EH (cell line): ENCODE data around the gene B3GALT5.
A peak's percentile ranks its signal among the peaks of the same experiment; 100 is the strongest.

Experiments used
- DNase-seq: peaks from one replicate; pipeline ENCODE4 v3.0.0-alpha.2; 2015; ENCODE audit warnings: low read depth

The B3GALT5 gene

DNA sequence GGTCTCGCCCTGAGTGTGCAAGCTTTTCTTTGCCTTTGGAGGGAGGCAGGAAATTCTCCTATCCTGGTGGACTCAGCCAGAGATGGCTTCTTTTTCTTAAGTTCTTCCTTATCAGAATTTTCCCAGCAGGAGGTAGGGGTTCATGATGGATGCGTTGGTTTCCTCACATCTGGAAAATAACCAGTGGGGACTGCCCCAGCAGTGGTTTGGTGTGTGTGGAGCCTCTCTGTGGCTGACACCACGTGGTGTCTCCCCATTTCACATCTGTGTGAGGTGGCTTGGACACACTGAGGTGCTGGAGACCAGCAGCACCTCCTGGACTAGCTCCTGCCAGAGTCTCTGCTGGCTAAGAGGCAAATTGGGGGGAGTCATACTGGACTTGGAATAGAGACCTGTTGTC is 32.6 kb downstream of the B3GALT5 start:
- DNase-seq: no peak

DNA sequence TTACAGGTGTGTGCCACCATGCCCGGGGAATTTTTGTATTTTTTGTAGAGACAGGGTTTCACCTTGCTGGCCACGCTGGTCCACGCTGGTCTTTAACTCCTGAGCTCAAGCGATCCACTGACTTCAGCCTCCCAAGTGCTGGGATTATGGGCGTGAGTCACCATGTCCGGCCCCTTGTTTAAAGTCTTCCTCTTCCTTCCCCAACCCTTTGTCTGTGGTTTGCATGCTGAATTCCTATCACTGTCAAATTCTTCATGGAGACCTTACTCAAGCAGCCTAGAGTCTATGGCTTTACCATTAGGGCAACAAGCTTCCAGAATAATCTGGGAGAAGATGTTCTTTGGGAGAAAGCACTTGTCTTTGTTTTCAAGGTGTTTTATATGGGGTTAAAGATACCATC is 34.7 kb downstream of the B3GALT5 start:
- DNase-seq: peak; percentile 87

DNA sequence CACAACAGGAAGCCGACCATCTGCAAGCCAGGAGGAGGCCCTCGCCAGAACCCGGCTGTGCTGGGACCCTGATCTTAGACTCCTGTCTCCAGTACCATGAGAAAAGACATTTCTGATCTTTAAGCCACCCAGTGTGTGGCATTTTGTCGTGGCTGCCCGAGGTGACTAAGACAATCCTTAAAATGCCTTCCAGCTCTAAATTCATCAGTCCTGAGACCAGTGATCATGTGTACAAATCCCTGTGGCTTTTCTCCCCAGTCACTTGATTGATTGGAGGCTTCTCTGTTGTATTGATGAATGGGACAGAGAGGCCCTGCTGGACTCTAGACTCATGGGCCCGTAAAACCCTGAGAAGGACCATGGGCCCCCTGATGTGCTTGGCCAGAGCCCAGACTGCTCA is 36.1 kb downstream of the B3GALT5 start:
- DNase-seq: no peak

DNA sequence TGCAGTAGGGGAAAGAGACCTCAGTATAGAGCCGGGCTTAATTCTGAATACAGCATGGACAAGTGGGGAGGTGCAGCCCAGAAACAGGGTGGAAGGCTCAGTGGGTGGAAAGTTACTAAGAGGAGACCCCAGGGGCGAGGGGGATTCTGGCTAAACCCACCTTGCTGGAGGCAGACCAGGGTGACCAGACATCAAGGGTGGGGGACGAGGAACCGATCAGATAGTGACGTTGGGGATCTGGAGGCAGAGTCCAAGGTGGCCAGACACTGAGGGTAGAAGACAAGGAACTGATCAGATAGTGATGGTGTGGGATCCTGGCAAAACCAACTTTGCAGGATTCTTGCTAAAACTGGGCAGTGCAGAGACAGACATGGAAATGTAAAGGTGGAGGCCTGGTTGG is 36.8 kb downstream of the B3GALT5 start:
- no peak for DNase-seq

DNA sequence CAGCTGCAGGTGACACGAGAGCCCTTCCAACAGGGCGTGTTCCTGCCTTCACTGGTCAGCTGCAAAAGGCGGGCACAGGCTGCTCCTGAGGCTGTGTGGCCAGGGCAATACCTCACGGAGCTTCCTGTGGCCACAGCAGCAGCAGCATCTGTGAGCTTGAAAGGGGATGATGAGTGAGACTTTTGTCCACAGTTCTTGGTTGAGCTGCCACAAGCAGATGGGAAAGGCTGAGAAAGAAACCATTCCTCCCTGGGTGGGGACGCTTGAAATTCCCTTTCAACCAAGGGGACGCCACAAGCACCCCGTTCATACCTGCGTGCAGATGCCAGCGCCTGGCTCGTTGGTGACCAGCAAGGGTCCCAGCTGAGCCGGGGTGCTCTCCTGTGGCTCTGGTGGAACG is 37.6 kb downstream of the B3GALT5 start:
- DNase-seq: no peak

DNA sequence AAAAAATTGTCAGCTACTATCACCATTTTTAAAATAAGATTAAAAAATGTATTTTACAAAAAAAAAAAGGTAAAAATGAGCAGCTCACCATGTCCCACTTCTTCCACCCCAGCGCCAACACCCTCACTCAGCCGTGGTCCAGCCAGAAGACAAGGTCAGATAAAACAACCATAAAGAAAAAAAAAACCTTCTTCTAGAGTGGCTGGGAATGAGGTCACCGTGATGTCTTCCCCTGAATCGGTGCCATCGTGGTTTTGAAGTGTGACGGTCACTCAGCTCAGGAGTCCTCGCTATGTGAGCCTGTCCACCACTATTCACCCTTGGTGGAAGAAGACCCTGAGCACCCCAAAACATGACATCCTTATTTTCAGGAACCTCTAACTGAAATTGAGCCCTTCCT is 38.1 kb downstream of the B3GALT5 start:
- no peak for DNase-seq

DNA sequence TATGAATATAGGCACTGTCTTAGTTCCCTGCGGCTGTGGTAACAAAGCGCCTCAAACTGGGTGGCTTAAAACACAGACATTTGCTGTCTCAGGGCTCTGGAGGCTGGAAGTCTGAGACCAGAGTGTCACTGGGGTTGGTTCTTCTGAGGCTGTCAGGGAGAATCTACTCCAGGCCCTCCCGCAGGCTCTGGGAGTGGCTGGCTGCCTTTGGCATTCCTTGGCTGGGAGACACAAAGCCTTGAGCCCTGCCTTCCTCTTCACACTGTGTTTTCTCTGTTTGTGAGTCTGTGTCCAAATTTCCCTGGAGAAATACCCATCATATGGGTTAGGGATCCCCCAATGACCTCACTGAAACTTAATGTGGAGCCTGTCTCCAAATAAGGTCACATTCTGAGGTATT is 38.5 kb downstream of the B3GALT5 start:
- DNase-seq: peak; percentile 41

DNA sequence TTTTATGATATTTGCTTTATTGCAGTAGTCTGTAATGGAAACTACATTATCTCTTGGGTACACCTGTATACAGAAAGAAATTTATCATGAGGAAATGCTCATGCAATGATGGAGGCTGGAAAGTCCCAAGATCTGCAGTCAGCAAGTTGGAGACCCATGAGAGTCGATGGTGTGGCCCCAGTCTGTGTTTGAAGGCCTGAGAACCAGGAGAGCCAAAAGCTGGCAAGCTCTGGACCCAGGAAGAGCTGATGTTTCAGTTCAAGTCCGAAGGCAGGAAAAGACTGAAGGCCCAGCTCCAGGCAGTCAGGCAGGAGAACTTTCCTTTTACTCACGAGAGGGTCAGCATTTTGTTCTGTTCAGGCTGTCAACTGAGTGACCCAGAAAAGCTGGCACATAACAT is 42.2 kb downstream of the B3GALT5 start:
- DNase-seq: no peak

DNA sequence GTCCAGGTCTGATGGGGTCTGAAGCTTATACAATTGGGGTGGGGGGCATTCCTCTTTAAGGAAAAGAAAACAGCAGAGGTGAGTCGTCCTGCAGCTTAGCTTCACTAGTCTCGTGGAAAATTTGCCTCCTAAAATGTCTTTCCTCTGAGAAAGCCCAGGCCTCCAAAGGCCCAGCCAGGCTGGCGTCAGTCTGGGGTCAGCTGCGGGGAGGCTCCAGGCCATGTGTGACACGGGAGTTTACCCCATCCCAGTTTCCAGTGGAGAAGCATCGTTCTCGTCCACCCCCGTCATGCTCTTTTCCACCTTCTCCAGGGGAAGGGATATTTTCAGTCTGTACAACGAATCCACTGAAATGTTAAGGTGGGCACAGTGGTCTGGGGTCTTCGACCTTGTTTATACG is 42.8 kb downstream of the B3GALT5 start:
- no peak for DNase-seq

DNA sequence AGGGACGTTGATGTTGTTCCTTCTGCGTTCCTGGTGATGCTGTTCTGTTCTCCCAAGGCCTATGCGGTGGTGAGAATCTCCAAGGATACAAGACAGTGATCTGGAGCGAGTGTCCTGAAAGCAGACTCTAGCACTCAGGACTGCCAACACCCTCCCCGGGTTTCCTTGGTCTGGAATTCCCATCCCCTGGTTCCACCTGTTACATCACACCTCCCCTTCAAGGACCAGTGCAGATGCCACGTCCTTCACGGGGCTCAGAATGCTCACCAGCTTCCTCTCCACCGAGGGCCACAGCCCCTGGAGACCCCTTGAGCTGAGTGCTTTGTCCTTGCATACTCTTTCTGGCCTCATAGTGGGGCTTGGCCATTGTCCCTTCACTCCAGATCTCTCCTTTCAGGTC is 43.5 kb downstream of the B3GALT5 start:
- DNase-seq: no peak

DNA sequence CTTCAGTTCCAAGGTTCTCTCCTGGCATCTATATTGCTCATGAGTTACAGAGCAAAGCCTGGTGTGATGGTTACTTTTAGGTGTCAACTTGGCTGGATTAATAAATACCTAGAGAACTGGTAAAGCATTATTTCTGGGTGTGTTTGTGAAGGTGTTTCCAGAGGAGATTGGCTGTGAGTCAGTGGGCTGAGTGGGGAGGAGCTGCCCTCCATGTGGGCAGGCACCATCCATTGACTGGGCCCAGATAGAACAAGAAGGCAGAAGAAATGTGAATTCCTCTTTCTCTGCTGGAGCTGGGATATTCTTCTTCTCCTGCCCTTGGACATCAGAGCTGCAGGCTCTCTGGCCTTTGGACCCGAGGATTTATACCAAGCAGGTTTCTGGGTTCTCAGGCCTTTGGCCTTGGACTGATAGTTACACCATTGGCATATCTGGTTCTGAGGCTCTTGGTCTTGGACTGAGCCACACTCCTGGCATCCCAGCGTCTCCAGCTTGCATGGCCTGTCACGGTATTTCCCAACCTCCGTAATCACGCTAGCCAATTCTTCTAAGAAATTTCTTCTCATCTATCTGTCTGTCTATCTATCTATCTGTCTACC is 44.5 kb downstream of the B3GALT5 start:
- no peak for DNase-seq

DNA sequence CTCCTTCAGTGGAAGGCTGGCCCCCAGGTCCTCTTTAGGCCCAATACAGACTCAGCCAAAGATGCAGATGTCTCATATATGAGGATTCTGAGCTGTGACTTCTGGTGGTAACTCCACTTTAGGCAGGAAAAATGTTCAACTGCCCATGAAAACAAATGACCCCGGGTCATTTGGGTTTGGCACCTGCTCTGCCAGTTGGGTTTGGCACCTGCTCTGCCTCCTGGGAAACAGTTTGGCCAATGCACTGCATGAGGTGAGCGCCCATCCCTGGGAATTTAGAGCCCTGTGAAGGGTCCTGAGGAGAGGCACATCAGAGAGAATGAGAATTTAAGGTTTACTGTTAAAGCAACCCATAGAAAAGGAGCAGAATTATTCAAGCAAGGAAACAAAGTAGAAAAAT is 45.3 kb downstream of the B3GALT5 start:
- DNase-seq: no peak

DNA sequence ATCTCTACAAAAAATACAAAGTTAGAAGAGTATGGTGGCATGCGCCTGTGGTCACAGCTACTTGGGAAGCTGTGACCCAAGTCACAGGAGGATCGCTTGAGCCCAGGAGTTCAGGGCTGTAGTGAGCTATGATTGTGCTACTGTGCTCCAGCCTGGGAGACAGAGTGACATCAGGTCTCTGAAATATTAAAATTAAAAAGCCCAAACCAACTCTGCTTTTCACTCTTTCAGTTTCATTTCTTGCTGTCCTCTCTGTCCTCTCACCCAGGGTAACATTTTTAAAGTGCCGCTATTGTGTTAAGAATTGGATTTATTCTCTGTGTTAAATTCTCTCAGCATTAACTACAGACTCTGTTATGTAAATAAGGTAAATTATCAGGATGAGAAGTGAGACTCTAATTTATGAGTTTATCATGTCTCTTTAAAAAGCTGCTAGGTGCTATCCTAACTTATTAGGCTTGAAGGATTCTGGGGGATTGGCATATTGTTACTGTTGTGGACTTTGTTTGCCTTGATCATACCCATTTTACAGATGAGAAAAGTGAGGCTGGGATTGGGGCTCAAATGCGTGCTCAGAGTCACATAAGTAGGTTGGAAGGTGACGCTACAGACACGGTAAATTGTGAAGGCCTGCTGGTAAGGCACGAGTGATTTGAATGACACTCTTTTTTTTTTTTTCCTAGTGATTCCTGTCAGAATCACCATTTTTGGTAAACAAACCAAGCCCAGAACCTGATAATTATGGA is 46.5 kb downstream of the B3GALT5 start:
- no peak for DNase-seq

DNA sequence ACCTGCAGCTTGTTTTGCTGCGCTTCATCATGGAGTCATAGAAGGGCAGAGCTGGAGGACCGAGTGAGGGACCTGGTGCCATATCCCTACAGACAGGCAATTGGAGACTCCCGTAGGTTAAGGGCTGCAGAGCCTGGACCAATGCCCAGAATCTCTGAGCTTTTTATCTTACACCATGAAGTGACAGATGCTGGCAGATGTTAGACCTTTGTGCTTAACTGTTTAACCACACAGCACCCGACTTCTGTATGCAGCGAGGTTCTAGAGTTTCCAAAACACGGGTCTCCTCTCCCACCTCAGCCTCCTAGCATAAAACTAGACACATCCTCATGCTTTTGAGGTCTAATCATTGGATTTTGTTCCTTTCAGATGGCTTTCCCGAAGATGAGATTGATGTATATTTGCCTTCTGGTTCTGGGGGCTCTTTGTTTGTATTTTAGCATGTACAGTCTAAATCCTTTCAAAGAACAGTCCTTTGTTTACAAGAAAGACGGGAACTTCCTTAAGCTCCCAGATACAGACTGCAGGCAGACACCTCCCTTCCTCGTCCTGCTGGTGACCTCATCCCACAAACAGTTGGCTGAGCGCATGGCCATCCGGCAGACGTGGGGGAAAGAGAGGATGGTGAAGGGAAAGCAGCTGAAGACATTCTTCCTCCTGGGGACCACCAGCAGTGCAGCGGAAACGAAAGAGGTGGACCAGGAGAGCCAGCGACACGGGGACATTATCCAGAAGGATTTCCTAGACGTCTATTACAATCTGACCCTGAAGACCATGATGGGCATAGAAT is 47.6 kb downstream of the B3GALT5 start:
- DNase-seq: peak; percentile 87

DNA sequence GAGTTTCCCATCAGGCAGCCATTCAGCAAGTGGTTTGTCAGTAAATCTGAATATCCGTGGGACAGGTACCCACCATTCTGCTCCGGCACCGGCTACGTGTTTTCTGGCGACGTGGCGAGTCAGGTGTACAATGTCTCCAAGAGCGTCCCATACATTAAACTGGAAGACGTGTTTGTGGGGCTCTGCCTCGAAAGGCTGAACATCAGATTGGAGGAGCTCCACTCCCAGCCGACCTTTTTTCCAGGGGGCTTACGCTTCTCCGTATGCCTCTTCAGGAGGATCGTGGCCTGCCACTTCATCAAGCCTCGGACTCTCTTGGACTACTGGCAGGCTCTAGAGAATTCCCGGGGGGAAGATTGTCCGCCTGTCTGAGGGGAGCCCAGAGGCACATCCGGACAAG is 48.4 kb downstream of the B3GALT5 start:
- DNase-seq: no peak

DNA sequence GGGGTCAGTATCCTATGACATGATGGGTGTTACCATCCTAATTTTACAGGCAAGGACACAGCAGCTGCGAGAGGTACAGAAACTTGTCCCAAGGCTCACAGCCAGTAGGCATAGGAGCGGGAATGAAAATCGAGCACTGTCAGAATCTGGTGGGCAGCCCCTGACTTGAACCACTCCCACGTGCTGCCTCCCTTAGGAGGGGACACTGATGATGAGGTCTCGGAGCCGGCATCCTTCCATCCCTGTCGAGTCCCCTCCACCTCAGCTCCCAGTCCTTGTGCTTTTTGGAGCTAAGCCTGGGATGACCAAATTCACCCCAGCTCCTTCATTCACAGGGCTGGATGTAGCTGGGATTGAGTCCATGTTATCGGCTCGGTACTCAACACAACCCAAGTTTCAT is 49.0 kb downstream of the B3GALT5 start:
- DNase-seq: no peak

DNA sequence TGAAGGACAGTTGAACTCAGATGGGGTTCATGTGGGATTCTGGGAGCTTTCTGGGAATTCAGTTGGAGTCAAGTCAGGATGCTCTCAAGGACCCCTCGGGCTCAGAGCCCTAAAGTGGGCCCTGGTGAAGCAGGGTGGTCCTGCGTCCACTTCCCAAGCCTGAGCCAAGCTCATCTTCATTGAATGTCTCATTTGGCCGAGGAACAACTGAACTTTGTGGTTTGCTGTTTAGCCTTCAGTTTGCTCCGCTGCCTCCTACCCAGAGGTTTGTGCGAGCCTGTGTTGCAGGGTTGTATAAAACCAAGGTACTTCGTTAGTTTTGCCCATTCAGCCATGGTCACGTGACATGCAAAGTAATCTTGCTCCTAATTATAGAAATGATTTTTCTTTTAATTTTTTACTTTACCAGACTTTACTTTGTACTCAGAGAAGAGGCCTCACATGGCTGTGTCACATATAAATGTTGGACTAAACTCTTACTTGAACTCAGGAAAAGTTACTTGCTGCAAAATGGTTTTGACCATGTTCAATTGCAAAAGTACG is 49.7 kb downstream of the B3GALT5 start:
- no peak for DNase-seq

DNA sequence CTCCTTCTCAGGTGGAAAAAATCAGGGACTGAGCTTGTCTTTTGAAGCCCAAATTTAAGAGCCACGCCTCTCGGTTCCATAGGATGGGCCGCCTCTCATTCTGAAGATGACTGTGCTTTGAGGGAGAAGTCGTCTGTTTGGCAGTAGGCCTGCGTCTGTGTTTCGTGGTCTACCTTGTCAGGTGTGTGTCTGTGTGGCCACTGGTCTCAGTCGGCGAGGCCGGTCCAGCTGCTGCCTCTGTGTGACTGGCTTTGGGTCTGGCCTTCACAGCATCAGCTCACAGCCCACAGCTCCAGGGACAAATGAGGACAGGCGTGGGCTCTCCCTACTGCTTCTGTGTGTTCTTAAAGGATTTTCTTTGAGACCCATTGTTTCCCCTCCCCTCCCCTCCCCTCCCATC is 50.3 kb downstream of the B3GALT5 start:
- no peak for DNase-seq

DNA sequence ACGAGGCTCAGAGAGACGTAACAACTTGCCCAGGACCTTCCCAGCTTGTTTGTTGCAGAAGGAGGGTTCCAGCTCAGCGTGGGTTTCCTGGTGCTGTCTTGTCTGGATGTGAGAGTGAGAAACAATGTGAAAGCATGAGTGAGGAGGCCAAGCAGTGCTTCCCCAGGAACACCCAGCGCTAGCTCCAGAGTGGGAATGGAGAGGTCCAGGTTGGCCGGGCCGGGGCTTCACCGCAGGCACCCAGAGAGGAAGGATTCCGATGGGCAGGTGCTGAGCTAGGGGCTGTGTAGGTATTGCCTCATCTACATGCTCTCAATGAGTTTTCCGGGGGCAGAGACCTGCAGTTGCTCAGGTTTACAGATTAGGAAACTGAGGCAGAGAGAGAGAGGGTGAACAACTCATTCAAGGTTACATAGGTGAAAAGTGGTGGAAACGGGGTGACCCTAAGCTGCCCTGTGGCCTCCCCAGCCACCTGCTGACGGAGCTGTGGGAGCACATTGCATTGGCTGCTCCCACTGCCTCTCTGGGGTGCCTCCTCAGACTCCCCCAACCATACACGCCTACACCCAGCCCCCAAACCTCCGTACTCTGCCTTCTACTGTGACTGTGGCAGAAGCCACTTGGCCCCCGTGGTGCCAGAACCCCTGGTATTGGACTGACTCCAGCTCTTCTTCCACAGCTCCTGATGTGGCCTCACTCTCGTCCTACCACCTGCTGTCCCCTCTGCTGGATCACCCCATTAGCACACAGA is 51.2 kb downstream of the B3GALT5 start:
- no peak for DNase-seq

DNA sequence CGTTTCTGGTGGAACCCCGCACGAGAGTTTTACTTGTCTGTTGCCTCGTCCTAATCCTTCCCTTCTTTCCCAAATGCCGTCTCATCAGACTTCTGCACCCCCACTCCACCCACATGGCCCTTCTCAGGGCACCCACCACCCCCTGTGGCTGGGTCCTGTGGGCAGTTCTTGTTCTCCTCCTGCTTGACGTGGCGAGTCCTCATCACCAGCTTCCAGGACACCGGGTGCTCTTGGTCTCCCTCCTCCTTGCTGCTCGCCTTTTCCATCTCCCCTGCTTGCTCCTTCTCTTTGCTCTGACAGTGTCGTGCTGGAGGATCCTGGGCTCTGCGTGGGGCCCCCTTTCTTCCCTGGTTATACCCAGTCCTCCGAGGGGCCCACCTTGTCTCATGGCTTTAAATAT is 51.8 kb downstream of the B3GALT5 start:
- no peak for DNase-seq

DNA sequence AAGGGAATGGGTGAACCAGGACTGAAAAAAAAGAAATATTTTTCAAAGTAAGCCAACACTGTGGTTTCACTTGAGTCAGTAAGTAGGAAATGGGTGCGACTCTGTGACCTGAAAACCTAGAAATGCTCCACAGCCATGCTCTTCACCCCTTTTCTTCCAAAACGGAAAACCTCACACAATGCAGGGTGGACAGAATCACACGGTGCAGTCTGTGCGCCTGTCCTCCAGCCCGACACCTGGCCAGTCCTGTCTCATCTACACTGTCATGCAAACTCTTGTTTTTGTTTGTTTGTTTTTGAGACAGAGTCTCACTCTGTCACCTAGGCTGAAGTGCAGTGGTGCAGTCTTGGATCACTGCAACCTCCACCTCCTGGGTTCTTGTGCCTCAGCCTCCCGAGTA is 53.3 kb downstream of the B3GALT5 start:
- DNase-seq: no peak

DNA sequence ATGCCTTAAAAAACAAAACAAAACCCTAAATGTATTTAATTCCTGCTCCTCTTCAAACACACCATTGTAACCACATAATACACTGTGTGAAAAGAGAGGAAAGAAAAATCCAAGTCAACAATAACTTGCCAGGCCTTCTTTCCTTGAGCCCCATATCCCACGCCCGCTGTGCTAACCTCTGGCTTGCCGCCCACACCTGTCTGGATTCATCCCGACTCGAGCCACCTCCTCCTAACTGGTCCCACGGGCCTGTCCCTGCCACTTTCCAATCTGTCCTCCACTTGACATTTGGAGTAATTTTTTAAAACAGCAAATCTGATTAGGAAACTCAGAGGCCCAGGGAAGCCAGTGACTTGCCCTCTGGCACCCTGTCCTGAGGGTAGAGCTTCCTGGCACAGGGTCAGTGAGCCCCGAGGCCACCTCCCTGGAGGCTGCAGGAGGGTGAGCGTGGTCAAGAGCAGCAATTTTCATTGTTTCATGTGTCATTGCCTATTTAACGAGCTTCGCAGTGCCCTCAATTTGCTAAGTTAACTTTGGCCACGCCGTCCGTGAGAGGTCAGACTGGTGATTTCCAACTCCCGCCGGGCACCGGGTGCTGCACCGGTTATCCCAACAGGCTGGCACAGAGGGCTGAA is 54.1 kb downstream of the B3GALT5 start:
- no peak for DNase-seq
